ENCODE measurements around the gene MYO18A. TPM values are rescaled to one million over a fixed set of nuclear protein-coding genes. Genes with fewer than 3 reads are reported as not detected.

MYO18A gene
- total and polyA plus RNA-seq, 12 donors, result 61.4 to 442 (median 327) TPM

DNA sequence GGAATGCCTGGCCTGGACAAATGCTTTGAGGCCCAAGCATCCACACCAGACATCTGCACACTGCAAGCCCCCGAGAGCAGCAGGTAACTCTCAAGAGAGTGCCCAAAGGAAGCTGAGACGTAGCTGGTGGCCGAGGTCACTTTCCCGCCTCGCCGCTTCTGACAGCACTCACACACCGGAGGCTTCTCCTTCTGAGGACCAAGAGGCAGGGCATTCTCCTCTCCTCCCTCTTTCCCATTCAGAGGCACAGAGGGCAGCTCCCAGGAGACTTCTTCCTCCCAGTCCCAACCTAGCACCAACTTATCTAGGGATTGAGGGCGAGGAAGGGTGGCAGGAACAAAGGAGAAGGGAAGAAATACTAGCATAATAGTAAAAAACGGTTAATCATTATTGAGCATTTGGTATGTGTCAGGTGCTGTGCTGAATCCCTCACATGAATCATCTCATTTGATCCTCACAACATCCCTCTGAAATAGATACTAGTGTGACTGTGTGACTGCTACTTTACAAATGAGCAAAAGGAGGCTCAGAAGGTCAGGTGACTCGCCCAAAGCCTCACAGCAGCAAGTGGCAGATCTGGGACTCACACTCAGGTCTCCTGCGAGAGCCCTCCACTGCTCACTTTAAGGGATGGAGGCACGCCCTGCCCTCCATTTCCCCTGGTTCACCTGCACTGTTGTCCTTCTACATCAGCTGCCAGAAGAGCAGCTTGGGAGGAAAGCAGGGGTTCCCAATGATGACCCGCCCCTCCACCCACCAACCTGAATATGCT, 41.8 kb downstream of the MYO18A start:
- Histone ChIP-seq H3K27ac (peak overlapping the region; percentile 18 to 98 (median 90)), H3K4me3 (peak overlapping the region in 7 of 10 donors; percentile 52 to 67 (median 61)), H3K4me1 (peaks cover 23 to 81% (median 71%) of the 10 kb centered on the region in 9 donors), H3K9me3 (no peaks in the 10 kb centered on the region), H3K36me3 (peaks cover 0 to 36% (median 15%) of the 10 kb centered on the region in 9 donors), H3K27me3 (no peaks in the 10 kb centered on the region)
- intact Hi-C loops (cut with DNase I), result no loop called here
- DNase-seq (no peak), ATAC-seq (no peak)
- TF ChIP-seq, protein P1, sequence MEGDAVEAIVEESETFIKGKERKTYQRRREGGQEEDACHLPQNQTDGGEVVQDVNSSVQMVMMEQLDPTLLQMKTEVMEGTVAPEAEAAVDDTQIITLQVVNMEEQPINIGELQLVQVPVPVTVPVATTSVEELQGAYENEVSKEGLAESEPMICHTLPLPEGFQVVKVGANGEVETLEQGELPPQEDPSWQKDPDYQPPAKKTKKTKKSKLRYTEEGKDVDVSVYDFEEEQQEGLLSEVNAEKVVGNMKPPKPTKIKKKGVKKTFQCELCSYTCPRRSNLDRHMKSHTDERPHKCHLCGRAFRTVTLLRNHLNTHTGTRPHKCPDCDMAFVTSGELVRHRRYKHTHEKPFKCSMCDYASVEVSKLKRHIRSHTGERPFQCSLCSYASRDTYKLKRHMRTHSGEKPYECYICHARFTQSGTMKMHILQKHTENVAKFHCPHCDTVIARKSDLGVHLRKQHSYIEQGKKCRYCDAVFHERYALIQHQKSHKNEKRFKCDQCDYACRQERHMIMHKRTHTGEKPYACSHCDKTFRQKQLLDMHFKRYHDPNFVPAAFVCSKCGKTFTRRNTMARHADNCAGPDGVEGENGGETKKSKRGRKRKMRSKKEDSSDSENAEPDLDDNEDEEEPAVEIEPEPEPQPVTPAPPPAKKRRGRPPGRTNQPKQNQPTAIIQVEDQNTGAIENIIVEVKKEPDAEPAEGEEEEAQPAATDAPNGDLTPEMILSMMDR (IDR thresholded peaks at IDR 0.05), result no peak
- 44 to 50% methylated on average over 13 of the region's 13 CpGs for WGBS, 2 donors

DNA sequence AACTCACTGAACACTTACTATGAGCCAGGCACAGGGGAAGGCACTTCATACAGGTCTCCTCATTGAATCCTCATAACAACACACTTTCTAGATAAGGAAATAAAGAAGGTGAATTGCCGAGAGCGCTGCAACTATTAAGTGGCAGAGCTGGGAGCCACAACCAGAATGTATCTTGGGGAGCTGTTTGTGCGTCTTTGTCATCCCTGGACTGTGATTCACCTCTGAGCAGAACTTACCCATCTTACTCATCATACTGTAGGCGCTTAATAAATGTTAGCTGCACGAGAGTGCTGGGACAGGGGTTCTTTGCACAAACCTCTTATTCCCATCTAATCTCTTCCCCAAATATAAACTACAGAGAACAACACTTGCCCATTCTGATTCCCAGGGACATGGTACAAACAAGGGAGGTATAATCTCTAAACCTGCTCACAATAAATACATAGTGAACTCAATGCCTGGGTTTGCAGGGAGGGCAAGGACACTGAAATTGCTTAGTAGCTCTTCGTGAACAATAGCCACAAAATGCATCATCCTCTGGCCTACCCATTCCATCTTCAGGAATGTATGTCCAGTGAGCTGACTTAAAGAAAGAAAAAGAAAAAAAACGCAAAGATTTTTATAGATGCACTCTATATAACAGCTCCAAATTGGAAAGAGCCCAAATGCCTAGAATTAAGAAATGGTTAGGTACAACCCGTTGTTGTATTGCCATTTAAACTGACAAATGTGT, 43.0 kb downstream of the MYO18A start:
- H3K27me3 ChIP-seq, result no peaks in the 10 kb centered on the region
- TF ChIP-seq, protein P1 (IDR thresholded peaks at IDR 0.05), result no peak
- H3K27ac ChIP-seq, result peak overlapping the region in 1 of 10 donors; percentile 10
- DNase-seq, result no peak
- 63 to 65% methylated on average over 8 of the region's 8 CpGs for WGBS, 2 donors
- no peaks in the 10 kb centered on the region for H3K9me3 ChIP-seq
- peaks cover 0 to 36% (median 15%) of the 10 kb centered on the region in 9 donors for H3K36me3 ChIP-seq
- H3K4me3 ChIP-seq, result no peak overlapping the region
- ATAC-seq, result no peak
- intact Hi-C loops (cut with DNase I), result no loop called here
- peaks cover 27 to 85% (median 75%) of the 10 kb centered on the region in 9 donors for H3K4me1 ChIP-seq

DNA sequence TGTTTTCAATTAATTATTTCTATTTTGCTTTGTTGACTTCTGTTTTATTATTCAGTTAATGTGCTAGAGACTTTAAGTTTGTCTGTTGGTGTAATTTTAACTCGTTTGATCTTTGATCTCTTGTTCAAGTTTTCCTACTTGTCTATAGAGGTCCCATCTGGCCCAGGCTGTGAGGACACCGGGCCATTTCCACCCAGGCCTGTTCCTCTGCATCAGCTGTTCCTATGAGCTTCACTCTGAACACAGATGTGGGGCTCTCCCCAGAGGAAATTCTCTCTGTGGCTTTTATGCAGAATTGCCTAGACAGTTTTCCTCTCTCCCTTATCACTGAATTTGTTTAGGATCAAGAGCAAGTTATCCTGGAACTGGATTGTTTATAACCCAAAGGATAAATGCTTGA, 44.7 kb downstream of the MYO18A start:
- H3K4me1 ChIP-seq, result peaks cover 27 to 85% (median 68%) of the 10 kb centered on the region in 9 donors
- H3K36me3 ChIP-seq, result peaks cover 0 to 36% (median 15%) of the 10 kb centered on the region in 9 donors

More for the DNA sequence above, 44.7 kb downstream of the MYO18A start:
- TF ChIP-seq, protein P1 (IDR thresholded peaks at IDR 0.05), result no peak
- DNase-seq (no peak), ATAC-seq (no peak)
- H3K4me3 ChIP-seq, result no peak overlapping the region
- no peaks in the 10 kb centered on the region for H3K27me3 ChIP-seq
- 62 to 73% methylated on average over 2 of the region's 2 CpGs for WGBS, 2 donors
- no peaks in the 10 kb centered on the region for H3K9me3 ChIP-seq
- intact Hi-C loops (cut with DNase I), result no loop called here
- no peak overlapping the region for H3K27ac ChIP-seq

Measured in heart right ventricle (tissue), 16 donors.